Right lobe of liver (tissue), 6 donors: ENCODE data around the gene LRBA. TPM values are rescaled to one million over a fixed set of nuclear protein-coding genes. Genes with fewer than 3 reads are reported as not detected.

ENCODE experiments used
- ATAC-seq, 4 donors: fragments of 200-7000 bp; cut with Tn5 transposase; one replicate each; pipeline ENCODE4 v1.9.1; 2020; ENCODE audit warnings: mild to moderate bottlenecking in 4 of 4, moderate library complexity in 4 of 4
- DNase-seq, 3 donors: peaks; one replicate each; pipeline ENCODE4 v3.0.0-alpha.2; 2020
- H3K27ac ChIP-seq, 3 donors: fragments of 200-600 bp; one replicate each; pipeline ENCODE4 v1.8.0; 2022
- H3K27me3 ChIP-seq, 2 donors: fragments of 200-600 bp; one replicate each; pipeline ENCODE4 v1.8.0; 2022
- H3K36me3 ChIP-seq, 4 donors: fragments of 200-600 bp; sonication (generic) in 1 of 4; one replicate each; pipeline versions ENCODE4 v1.5.1 to v1.8.0; 2017 to 2022; ENCODE audit warnings: control low read depth in 1 of 4
- H3K4me1 ChIP-seq, 4 donors: fragments of 200-600 bp; sonication (generic) in 1 of 4; one replicate each; pipeline versions ENCODE4 v1.5.1 to v1.8.0; 2017 to 2022; ENCODE audit warnings: control low read depth in 1 of 4
- H3K4me3 ChIP-seq, 3 donors: fragments of 200-600 bp; one replicate each; pipeline ENCODE4 v1.8.0; 2022
- H3K9me3 ChIP-seq, 4 donors: fragments of 200-600 bp; sonication (generic) in 1 of 4; one replicate each; pipeline versions ENCODE4 v1.5.1 to v1.8.0; 2017 to 2022; ENCODE audit warnings: control low read depth in 1 of 4
- CTCF ChIP-seq, 4 donors: fragments of 200-600 bp in 3 of 4; fragments of 450-650 bp in 1 of 4; IDR thresholded peaks; one replicate each; pipeline versions ENCODE4 v1.5.1 to v1.8.0; 2016 to 2022; ENCODE audit warnings: antibody characterized with exemption in 4 of 4, mild to moderate bottlenecking in 2 of 4
- POLR2A ChIP-seq: fragments of 450-650 bp; IDR thresholded peaks from one replicate; pipeline ENCODE4 v1.6.1; 2017; ENCODE audit warnings: antibody characterized with exemption, mild to moderate bottlenecking
- WGBS: methylation state at CpG from one replicate; pipeline ENCODE4 v1.1.6; 2018; ENCODE audit warnings: low coverage, low lambda C conversion rate; ENCODE audit not compliant: insufficient coverage; ENCODE audit errors: missing lambda C conversion rate; 5-methylcytosine and 5-hydroxymethylcytosine counted together
- intact Hi-C, 2 donors: fragments of 100-400 bp; cut with DNase I; formaldehyde crosslinking; loops; one replicate each; pipeline versions ENCODE4 v1.11.2 to v1.14.1; 2022
- total RNA-seq, 6 experiments: library from RNA; depleted of rRNA in 2 of 6; stranded (reverse); fragments of >200 nt in 2 of 6; fragmentation: NEBNext Ultra II Directional in 3 of 6; extraction: Animal tissue kit (Norgen Biotek cat#: 25700) in 3 of 6; gene quantifications; one replicate each; pipeline versions ENCODE4 v1.1.0 to v1.2.4, GENCODE V29; 2016 to 2023
- donor health status: DM: no; HTN: yes; CAD: no.
- donor health status: DM: no; HTN: no; CAD: no.
- donor health status: DM: no; HTN: no; CAD: no.
- donor health status: DM: no; HTN: yes; CAD: no.
- donor health status: DM: no; HTN: yes; CAD: no.

Gene LRBA
- total RNA-seq, 6 experiments from 2014 or later = 18.9 to 48.1 (median 24.5) TPM

- ATAC-seq = peak; percentile 40 to 56 (median 50)
- peak overlapping the region; percentile 28 to 46 (median 41) for H3K4me3 ChIP-seq
These were observed 436.2 kb downstream of the LRBA start for GRCh38 chr4:150578745-150579501.

GRCh38 chr4:150577796-150578195, 437.3 kb downstream of the LRBA start:
- WGBS = 75% methylated on average over 1 of the region's 1 CpG
- H3K4me3 ChIP-seq = no peak overlapping the region
- no peaks in the 10 kb centered on the region for H3K9me3 ChIP-seq
- ATAC-seq (no peak), DNase-seq (no peak)
- intact Hi-C loops = no loop called here
- no peak for TF ChIP-seq CTCF (IDR thresholded peaks at IDR 0.05)
- TF ChIP-seq POLR2A = no peak
- no peaks in the 10 kb centered on the region for H3K36me3 ChIP-seq
- H3K27ac ChIP-seq = no peak overlapping the region
- no peaks in the 10 kb centered on the region for H3K27me3 ChIP-seq
- peaks cover 0 to 8% (median 0%) of the 10 kb centered on the region in 4 donors for H3K4me1 ChIP-seq

More at GRCh38 chr4:150578745-150579501, 436.2 kb downstream of the LRBA start:
- no peaks in the 10 kb centered on the region for H3K27me3 ChIP-seq
- DNase-seq = peak in 1 of 3 donors; percentile 34
- 39% methylated on average over 12 of the region's 12 CpGs for WGBS
- no peaks in the 10 kb centered on the region for H3K9me3 ChIP-seq
- intact Hi-C loops = no loop called here
- no peaks in the 10 kb centered on the region for H3K36me3 ChIP-seq
- no peak overlapping the region for H3K27ac ChIP-seq
- TF ChIP-seq CTCF (IDR thresholded peaks at IDR 0.05) (no peak), POLR2A (no peak)
- H3K4me1 ChIP-seq = peaks cover 0 to 8% (median 0%) of the 10 kb centered on the region in 4 donors

GRCh38 chr4:150574678-150575077, 440.4 kb downstream of the LRBA start:
- Histone ChIP-seq H3K27ac (no peak overlapping the region), H3K4me1 (peaks cover 0 to 8% (median 0%) of the 10 kb centered on the region in 4 donors), H3K27me3 (no peaks in the 10 kb centered on the region), H3K4me3 (no peak overlapping the region), H3K9me3 (no peaks in the 10 kb centered on the region), H3K36me3 (no peaks in the 10 kb centered on the region)
- no peak for TF ChIP-seq POLR2A
- TF ChIP-seq CTCF (IDR thresholded peaks at IDR 0.05) = no peak
- 89% methylated on average over 3 of the region's 3 CpGs for WGBS
- DNase-seq = no peak
- peak in 1 of 4 donors; percentile 48 for ATAC-seq
- intact Hi-C loops = no loop called here

- TF ChIP-seq CTCF (IDR thresholded peaks at IDR 0.05) (no peak), POLR2A (no peak)
- intact Hi-C loops = no loop called here
- ATAC-seq (no peak), DNase-seq (no peak)
- Histone ChIP-seq H3K4me3 (no peak overlapping the region), H3K36me3 (no peaks in the 10 kb centered on the region), H3K4me1 (peaks cover 0 to 4% (median 0%) of the 10 kb centered on the region in 4 donors), H3K9me3 (no peaks in the 10 kb centered on the region), H3K27ac (no peak overlapping the region), H3K27me3 (no peaks in the 10 kb centered on the region)
- 78% methylated on average over 1 of the region's 1 CpG for WGBS
These were observed 441.6 kb downstream of the LRBA start for GRCh38 chr4:150573534-150573933.
